ENCODE results near the gene NPIPB8. TPM values are rescaled to one million over a fixed set of nuclear protein-coding genes. Genes with fewer than 3 reads are reported as not detected.
"Not testable (repeated sequence)": the region's sequence is repeated elsewhere in the genome, so short reads cannot be mapped to it uniquely, and the experiment has no call there.

The NPIPB8 gene
- total RNA-seq, 1 donor from 2014 or later: not detected

GRCh38 chr16:28603381-28604185 lies 34.3 kb upstream of the NPIPB8 start:
- Mint-ChIP-seq H3K27ac (ENCODE audit: unreplicated experiment) (no peak overlapping the region), H3K9me3 (ENCODE audit: unreplicated experiment) (no peaks in the 10 kb centered on the region), H3K36me3 (ENCODE audit: unreplicated experiment) (no peaks in the 10 kb centered on the region), H3K4me1 (ENCODE audit: unreplicated experiment) (no peaks in the 10 kb centered on the region), H3K27me3 (ENCODE audit: unreplicated experiment) (no peaks in the 10 kb centered on the region), H3K4me3 (ENCODE audit: unreplicated experiment) (no peak overlapping the region)
- no peak for DNase-seq (ENCODE audit: extremely low spot score, unreplicated experiment)
- no peak for TF ChIP-seq CTCF (IDR thresholded peaks at IDR 0.05)

GRCh38 chr16:28604186-28604565 lies 33.7 kb upstream of the NPIPB8 start:
- H3K4me3 Mint-ChIP-seq (ENCODE audit: unreplicated experiment): no peak overlapping the region
- no peaks in the 10 kb centered on the region for H3K27me3 Mint-ChIP-seq (ENCODE audit: unreplicated experiment)
- no peak for DNase-seq (ENCODE audit: extremely low spot score, unreplicated experiment)
- H3K9me3 Mint-ChIP-seq (ENCODE audit: unreplicated experiment): no peaks in the 10 kb centered on the region
- no peaks in the 10 kb centered on the region for H3K4me1 Mint-ChIP-seq (ENCODE audit: unreplicated experiment)
- TF ChIP-seq CTCF (IDR thresholded peaks at IDR 0.05): no peak
- no peaks in the 10 kb centered on the region for H3K36me3 Mint-ChIP-seq (ENCODE audit: unreplicated experiment)
- no peak overlapping the region for H3K27ac Mint-ChIP-seq (ENCODE audit: unreplicated experiment)

GRCh38 chr16:28606291-28607115 lies 31.4 kb upstream of the NPIPB8 start:
- Mint-ChIP-seq H3K36me3 (ENCODE audit: unreplicated experiment) (no peaks in the 10 kb centered on the region), H3K27me3 (ENCODE audit: unreplicated experiment) (no peaks in the 10 kb centered on the region), H3K27ac (ENCODE audit: unreplicated experiment) (no peak overlapping the region), H3K9me3 (ENCODE audit: unreplicated experiment) (no peaks in the 10 kb centered on the region), H3K4me3 (ENCODE audit: unreplicated experiment) (no peak overlapping the region), H3K4me1 (ENCODE audit: unreplicated experiment) (peaks cover 9% of the 10 kb centered on the region)
- DNase-seq (ENCODE audit: extremely low spot score, unreplicated experiment): no peak
- no peak for TF ChIP-seq CTCF (IDR thresholded peaks at IDR 0.05)

GRCh38 chr16:28607116-28607623 lies 30.7 kb upstream of the NPIPB8 start:
- no peaks in the 10 kb centered on the region for H3K27me3 Mint-ChIP-seq (ENCODE audit: unreplicated experiment)
- H3K4me1 Mint-ChIP-seq (ENCODE audit: unreplicated experiment): peaks cover 9% of the 10 kb centered on the region
- H3K4me3 Mint-ChIP-seq (ENCODE audit: unreplicated experiment): no peak overlapping the region
- no peak for TF ChIP-seq CTCF (IDR thresholded peaks at IDR 0.05)
- DNase-seq (ENCODE audit: extremely low spot score, unreplicated experiment): no peak
- no peaks in the 10 kb centered on the region for H3K9me3 Mint-ChIP-seq (ENCODE audit: unreplicated experiment)
- H3K36me3 Mint-ChIP-seq (ENCODE audit: unreplicated experiment): no peaks in the 10 kb centered on the region
- H3K27ac Mint-ChIP-seq (ENCODE audit: unreplicated experiment): no peak overlapping the region

GRCh38 chr16:28607681-28608495 lies 30.0 kb upstream of the NPIPB8 start:
- H3K27me3 Mint-ChIP-seq (ENCODE audit: unreplicated experiment); H3K4me3 Mint-ChIP-seq (ENCODE audit: unreplicated experiment); H3K9me3 Mint-ChIP-seq (ENCODE audit: unreplicated experiment); DNase-seq (ENCODE audit: extremely low spot score, unreplicated experiment); H3K4me1 Mint-ChIP-seq (ENCODE audit: unreplicated experiment); H3K27ac Mint-ChIP-seq (ENCODE audit: unreplicated experiment); H3K36me3 Mint-ChIP-seq (ENCODE audit: unreplicated experiment): not testable (repeated sequence)

- H3K4me3 Mint-ChIP-seq (ENCODE audit: unreplicated experiment); H3K4me1 Mint-ChIP-seq (ENCODE audit: unreplicated experiment); H3K36me3 Mint-ChIP-seq (ENCODE audit: unreplicated experiment); H3K9me3 Mint-ChIP-seq (ENCODE audit: unreplicated experiment); H3K27me3 Mint-ChIP-seq (ENCODE audit: unreplicated experiment); DNase-seq (ENCODE audit: extremely low spot score, unreplicated experiment); H3K27ac Mint-ChIP-seq (ENCODE audit: unreplicated experiment): not testable (repeated sequence)
Observed at GRCh38 chr16:28608496-28608808, 29.4 kb upstream of the NPIPB8 start.

GRCh38 chr16:28608867-28609596 lies 28.8 kb upstream of the NPIPB8 start:
- peak overlapping the region; percentile 38 for H3K27ac Mint-ChIP-seq (ENCODE audit: unreplicated experiment)
- H3K27me3 Mint-ChIP-seq (ENCODE audit: unreplicated experiment); H3K9me3 Mint-ChIP-seq (ENCODE audit: unreplicated experiment); H3K4me1 Mint-ChIP-seq (ENCODE audit: unreplicated experiment); H3K36me3 Mint-ChIP-seq (ENCODE audit: unreplicated experiment); DNase-seq (ENCODE audit: extremely low spot score, unreplicated experiment): not testable (repeated sequence)
- H3K4me3 Mint-ChIP-seq (ENCODE audit: unreplicated experiment): peak overlapping the region; percentile 64
